Endometrium (tissue), 2 donors: Measurements from ENCODE around the gene RAX2.

Experiments used
- FAIRE-seq: peaks from 2 replicates; lab custom pipeline; 2012; peaks lifted over from hg19 to GRCh38; lab: Jason Lieb, UNC
- donor health status: control.
- donor health status: control.

The RAX2 gene

DNA sequence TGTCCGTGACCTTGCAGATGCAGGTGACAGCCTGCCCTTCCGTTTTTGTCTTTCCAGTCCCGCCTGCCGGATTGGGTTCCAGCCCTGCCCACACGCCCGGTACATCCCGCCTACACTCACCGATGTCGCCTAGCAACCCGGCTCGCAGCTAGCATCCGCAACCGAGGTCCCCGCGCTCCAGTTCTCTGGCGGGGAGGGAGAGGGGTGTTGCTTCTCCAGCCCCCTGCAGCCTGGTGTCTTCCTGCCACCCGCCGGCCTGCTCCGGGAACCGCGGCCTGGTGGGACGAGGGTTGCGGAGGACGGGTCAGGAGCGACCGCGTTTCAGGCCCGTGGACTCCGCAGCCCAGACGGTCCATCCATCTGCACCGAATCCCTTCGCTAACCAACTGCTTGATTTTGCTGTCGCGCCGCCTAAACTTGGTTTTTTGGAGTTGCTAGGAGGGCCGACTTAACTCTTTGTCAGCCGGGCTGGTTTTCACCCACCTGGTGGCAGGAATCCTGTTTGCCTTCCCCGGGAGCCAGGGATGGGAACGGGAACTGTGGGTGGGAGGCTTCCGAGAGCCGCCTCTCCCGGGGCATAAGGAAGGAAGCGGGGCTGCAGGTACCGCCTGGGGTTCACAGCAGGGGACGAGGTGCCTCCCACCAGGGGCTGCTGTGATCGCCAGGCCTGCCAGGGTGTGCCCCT, 29.5 kb upstream of the RAX2 start:
- no peak for FAIRE-seq

DNA sequence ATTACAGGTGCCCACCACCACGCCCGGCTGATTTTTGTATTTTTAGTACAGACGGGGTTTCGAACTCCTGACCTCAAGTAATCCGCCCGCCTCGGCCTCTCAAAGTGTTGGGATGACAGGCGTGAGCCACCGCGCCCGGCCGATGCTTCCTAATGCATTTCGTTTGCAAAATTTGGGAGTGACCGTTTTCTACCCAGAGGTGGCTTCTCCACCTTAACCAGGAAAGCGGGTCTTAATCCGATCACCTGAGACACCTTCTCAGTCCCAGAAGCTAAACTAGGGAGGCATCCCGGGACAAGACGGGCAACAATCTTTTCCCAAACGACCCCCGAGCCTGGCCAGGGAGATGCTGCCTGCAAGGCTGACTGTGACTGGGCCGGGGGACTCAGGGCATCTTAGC, 29.0 kb upstream of the RAX2 start:
- FAIRE-seq: no peak

DNA sequence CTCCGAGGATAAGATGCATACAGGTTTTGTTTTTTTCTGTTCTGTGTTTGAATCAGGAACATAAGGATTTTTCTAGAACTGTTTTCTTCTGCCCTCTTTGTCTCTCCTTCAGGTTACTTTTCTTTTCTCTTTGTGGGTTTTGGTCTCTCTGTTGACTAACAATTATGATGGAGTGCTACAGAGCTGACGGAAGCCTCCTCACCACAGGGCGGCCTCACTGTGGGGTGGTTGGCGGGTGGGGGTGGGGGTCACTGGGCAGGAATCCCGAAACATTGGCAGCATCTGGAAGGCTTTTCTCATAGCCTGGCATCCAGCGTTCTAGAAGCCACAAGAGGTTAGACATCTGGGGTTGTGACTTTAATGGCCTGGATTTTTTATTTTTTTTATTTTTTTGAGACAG, 26.1 kb upstream of the RAX2 start:
- no peak for FAIRE-seq

DNA sequence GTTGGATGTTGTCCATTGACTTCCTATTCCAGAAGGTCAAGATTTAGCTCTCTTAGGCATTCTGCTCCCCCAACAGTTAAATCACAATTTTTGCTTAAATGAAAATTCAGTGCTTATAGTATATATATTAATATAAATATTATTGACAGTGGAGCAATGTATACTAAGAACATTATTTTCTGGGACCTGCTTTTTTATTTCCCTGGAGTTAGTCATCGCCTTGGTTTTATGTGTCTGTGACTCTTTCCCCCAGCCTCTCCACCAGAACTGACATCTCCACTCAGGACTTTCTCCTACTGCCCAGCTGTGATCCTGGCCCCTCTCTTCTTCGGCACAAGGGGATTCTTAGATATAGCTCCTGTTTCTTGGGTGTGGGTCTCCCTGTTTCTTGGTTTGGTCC, 24.3 kb upstream of the RAX2 start:
- no peak for FAIRE-seq

DNA sequence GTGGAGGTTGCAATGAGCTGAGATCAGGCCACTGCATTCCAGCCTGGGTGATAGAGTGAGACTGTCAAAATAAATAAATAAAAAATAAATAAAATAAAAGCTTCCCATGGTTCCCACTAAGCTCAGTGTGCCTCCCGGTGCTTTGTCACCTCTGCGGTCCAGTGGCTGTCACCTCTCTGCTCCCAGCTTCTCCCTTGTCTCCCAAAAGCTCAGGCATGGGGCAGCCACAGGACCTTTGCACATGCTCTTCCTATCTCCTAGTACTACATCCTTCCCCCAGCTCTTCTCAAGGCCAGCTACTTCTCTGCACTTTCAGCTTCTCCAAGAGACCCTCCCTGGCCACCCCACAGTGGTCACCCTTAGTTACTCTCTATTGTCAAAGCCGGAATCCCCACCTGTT, 21.8 kb upstream of the RAX2 start:
- FAIRE-seq: no peak

- no peak for FAIRE-seq
These were observed 20.1 kb upstream of the RAX2 start for GRCh38 chr19:3792114-3792513.

- FAIRE-seq: no peak
These were observed 18.9 kb upstream of the RAX2 start for GRCh38 chr19:3790941-3791340.

- no peak for FAIRE-seq
These were observed 18.2 kb upstream of the RAX2 start for GRCh38 chr19:3790209-3790734.

GRCh38 chr19:3788996-3789778, 17.2 kb upstream of the RAX2 start:
- no peak for FAIRE-seq

- FAIRE-seq: no peak
These were observed 14.2 kb upstream of the RAX2 start, which contains the start of gene MATK for GRCh38 chr19:3785938-3786824. Gene MATK, minus strand, starts transcription at chr19:3786381. Its CDS starts 1,246 bp downstream, at chr19:3785135.

DNA sequence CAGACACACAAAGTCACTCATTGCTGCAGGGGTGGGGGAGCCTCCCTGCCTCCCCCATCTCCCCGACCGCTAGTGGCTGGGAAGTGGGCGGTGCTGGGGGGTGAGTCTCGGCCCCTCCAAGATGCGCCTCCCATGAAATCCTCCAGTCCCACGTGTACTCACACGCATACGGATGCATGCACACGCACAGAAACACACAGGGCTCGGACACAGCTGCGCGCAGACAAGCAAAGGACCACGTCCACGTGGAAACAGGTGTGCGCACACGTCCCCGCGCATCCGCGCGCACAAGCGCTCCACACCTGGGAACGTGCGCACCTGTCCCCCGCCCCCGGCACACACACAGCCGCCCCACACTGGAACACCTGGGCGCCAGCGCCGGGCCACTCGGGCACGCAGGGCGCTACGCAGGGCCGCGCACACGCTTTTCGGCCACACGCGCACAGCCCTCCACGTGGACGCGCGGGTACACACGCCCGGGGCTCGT, 13.5 kb upstream of the RAX2 start:
- FAIRE-seq: no peak

- no peak for FAIRE-seq
These were observed 12.8 kb upstream of the RAX2 start for GRCh38 chr19:3784607-3785450.

GRCh38 chr19:3783660-3784584, 11.9 kb upstream of the RAX2 start:
- FAIRE-seq: no peak

- FAIRE-seq: no peak
These were observed 10.9 kb upstream of the RAX2 start for GRCh38 chr19:3782903-3783302.

- FAIRE-seq: no peak
These were observed 10.3 kb upstream of the RAX2 start for GRCh38 chr19:3782330-3782729.

DNA sequence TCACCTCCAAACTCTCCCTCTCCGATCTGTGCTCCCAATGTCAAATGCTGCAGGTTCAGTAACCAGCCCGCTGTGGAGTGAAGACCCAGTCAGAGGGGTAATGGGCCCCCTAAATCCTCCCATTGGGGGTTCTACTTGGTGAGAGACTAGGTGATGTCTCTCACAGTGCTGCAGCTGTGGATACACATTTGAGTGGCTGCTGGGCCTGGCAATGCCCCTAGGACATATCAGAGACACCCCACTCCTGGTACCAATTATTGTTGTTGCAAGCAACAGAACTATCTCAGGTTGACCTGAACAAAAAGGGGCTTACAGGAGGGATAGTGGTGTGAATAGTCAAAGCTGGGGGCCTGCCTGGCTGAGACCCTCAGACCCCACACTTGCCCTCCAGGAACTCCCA, 9.6 kb upstream of the RAX2 start:
- FAIRE-seq: no peak

DNA sequence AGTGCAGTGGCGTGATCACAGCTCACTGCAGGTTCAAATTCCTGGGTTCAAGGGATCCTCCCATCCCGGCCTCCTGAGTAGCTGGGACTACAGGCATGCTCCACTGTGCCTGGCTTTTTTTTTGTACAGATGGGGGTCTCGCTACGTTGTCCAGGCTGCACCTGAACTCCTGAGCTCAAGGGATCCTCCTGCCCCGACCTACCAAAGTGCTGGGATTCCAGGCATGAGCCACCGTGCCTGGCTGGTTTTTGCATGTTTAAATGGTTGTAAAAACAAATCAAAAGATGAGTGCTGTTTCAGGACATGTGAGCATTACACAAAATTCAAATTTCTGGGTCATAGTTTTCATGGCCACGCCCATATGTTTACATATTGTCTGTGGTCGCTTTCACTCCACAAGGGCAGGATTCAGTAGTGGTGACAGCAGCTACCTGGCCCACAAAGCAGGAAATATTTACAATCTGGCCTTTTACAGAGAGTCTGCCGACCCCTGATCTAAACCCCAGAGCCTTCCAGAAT, 8.8 kb upstream of the RAX2 start:
- FAIRE-seq: no peak

GRCh38 chr19:3778899-3779723, 7.1 kb upstream of the RAX2 start:
- FAIRE-seq: no peak
